ENCODE results near the gene APOA4. TPM values are rescaled to one million over a fixed set of nuclear protein-coding genes. Genes with fewer than 3 reads are reported as not detected.

Gene APOA4
- total and polyA plus RNA-seq, 9 of the 15 experiments (the other 6 are each of a cell fraction or from before 2014, with no cell fraction given), result 0.07 TPM; not detected in 8

GRCh38 chr11:116867619-116868018 lies 44.5 kb upstream of the APOA4 start:
- ATAC-seq (no peak), FAIRE-seq (no peak), DNase-seq (ENCODE audit: extremely low read depth in 1 of 4, low spot score in 3 of 4) (no peak)
- Histone ChIP-seq H3K9me1 (ENCODE audit: control insufficient read depth, insufficient read depth, low read length) (no peaks in the 10 kb centered on the region), H3K27ac (ENCODE audit: extremely low read depth, low read depth, low read length) (no peak overlapping the region), H3K79me2 (ENCODE audit: control insufficient read depth, insufficient read depth, low read length) (no peaks in the 10 kb centered on the region), H3K4me3 (no peak overlapping the region), H3K27me3 (ENCODE audit: control insufficient read depth in 2 of 2, insufficient read depth in 2 of 2, low read length in 2 of 2) (no peaks in the 10 kb centered on the region), H3K9ac (ENCODE audit: insufficient read depth in 1 of 2, low read depth in 2 of 2, low read length in 2 of 2) (no peak overlapping the region), H4K20me1 (replicated peaks; ENCODE audit: control insufficient read depth, insufficient read depth, low read length) (no peaks in the 10 kb centered on the region), H2AFZ (ENCODE audit: low read depth, low read length) (no peak overlapping the region), H3K36me3 (ENCODE audit: control insufficient read depth, insufficient read depth, low read length) (peaks cover 85% of the 10 kb centered on the region), H3K4me2 (ENCODE audit: insufficient read depth, low read length) (no peak overlapping the region), H3K9me3 (replicated peaks; ENCODE audit: control insufficient read depth, insufficient read depth, low read depth, low read length) (no peaks in the 10 kb centered on the region), H3K4me1 (replicated peaks in 1 of 2; ENCODE audit: control insufficient read depth in 2 of 2, insufficient read depth in 2 of 2, low read length in 2 of 2) (no peaks in the 10 kb centered on the region)
- POLR2A ChIA-PET, result interaction anchor here (0.5 kb wide), 1 partner anchor 38 kb away, joined by 3 read pairs; no protein-coding TSS in a partner anchor
- intact Hi-C loops (cut with micrococcal nuclease), result no loop called here
- in situ Hi-C loops (cut with MboI), result no loop called here
- CTCF ChIA-PET (ENCODE audit: low intra/inter-chr PET ratio), result no interaction called here
- WGBS (ENCODE audit: insufficient coverage, low coverage, missing lambda C conversion rate), result 94% methylated on average over 11 of the region's 11 CpGs
- no peak for TF ChIP-seq HDAC8 (tag; IDR thresholded peaks at IDR 0.05)
- no peak for TF ChIP-seq ZBTB2 (IDR thresholded peaks at IDR 0.05)
- TF ChIP-seq TEAD4 (IDR thresholded peaks at IDR 0.05; ENCODE audit: low read length), result no peak
- no peak for TF ChIP-seq TEAD4 (CRISPR knock-in tag; IDR thresholded peaks at IDR 0.05; ENCODE audit: borderline replicate concordance)
- BruUV-seq (replicated peaks), result no TSS peak
